HepG2 (cell line): ENCODE results near the gene PDIK1L. TPM values are rescaled to one million over a fixed set of nuclear protein-coding genes. Genes with fewer than 3 reads are reported as not detected.
A peak's percentile ranks its signal among the peaks of the same experiment; 100 is the strongest.

Experiments
- ATF7-NPFF ChIP-seq: sonication (generic); formaldehyde crosslinking; IDR thresholded peaks from 2 replicates; pipeline ENCODE4 v1.8.1; 2023; ENCODE audit warnings: mild to moderate bottlenecking, low read depth, missing genetic modification reagents, moderate library complexity
- BORCS8-MEF2B ChIP-seq: sonication (generic); formaldehyde crosslinking; IDR thresholded peaks from 2 replicates; pipeline ENCODE4 v1.8.0; 2022; ENCODE audit warnings: mild to moderate bottlenecking, missing genetic modification reagents
- HNRNPLL ChIP-seq: fragments of 200-400 bp; formaldehyde crosslinking; IDR thresholded peaks from 2 replicates; pipeline ENCODE4 v1.6.1; 2017; ENCODE audit warnings: mild to moderate bottlenecking, low read depth, low read length; ENCODE audit not compliant: poor library complexity, severe bottlenecking
- HOXA3 ChIP-seq: sonication (generic); formaldehyde crosslinking; IDR thresholded peaks from 2 replicates; pipeline ENCODE4 v1.5.0; 2020; ENCODE audit warnings: missing genetic modification reagents
- MBD4 ChIP-seq: IDR thresholded peaks from 2 replicates; pipeline ENCODE4 v1.6.1; 2012; ENCODE audit warnings: low read length, inconsistent platforms, borderline replicate concordance
- NBN ChIP-seq: fragments of 450-650 bp; conservative IDR thresholded peaks from 2 replicates; pipeline ENCODE4 v1.6.1; 2017
- NFE2L1 ChIP-seq: sonication (generic); formaldehyde crosslinking; IDR thresholded peaks from 2 replicates; pipeline ENCODE4 v1.4.0; 2020; ENCODE audit warnings: missing genetic modification reagents, mild to moderate bottlenecking, borderline replicate concordance
- PHB2 ChIP-seq: fragments of 450-650 bp; IDR thresholded peaks from 2 replicates; pipeline ENCODE4 v1.6.1; 2018; ENCODE audit not compliant: partially characterized antibody
- POGZ ChIP-seq: sonication (generic); formaldehyde crosslinking; IDR thresholded peaks from 2 replicates; pipeline ENCODE4 v1.4.0; 2020; ENCODE audit warnings: mild to moderate bottlenecking, missing genetic modification reagents
- POLR2G ChIP-seq: fragments of 200-400 bp; formaldehyde crosslinking; IDR thresholded peaks from 2 replicates; pipeline ENCODE4 v1.6.1; 2018; ENCODE audit warnings: mild to moderate bottlenecking, low read depth, low read length, moderate library complexity
- PPARG ChIP-seq: conservative IDR thresholded peaks from 2 replicates; pipeline ENCODE4 v1.6.1; 2016; ENCODE audit warnings: missing biosample characterization, missing genetic modification reagents
- PRPF4 ChIP-seq: fragments of 200-400 bp; formaldehyde crosslinking; IDR thresholded peaks from 2 replicates; pipeline ENCODE4 v1.6.1; 2016; ENCODE audit warnings: low read length, low read depth; ENCODE audit not compliant: poor library complexity, severe bottlenecking
- SALL1 ChIP-seq: sonication (generic); formaldehyde crosslinking; IDR thresholded peaks from 2 replicates; pipeline ENCODE4 v1.8.0; 2022; ENCODE audit warnings: mild to moderate bottlenecking, missing genetic modification reagents
- ZIK1 ChIP-seq: sonication (generic); formaldehyde crosslinking; IDR thresholded peaks from 2 replicates; pipeline ENCODE4 v1.5.0; 2020; ENCODE audit warnings: mild to moderate bottlenecking, low read depth, missing genetic modification reagents, borderline replicate concordance
- ZNF225 ChIP-seq: sonication (generic); formaldehyde crosslinking; IDR thresholded peaks from 2 replicates; pipeline ENCODE4 v1.4.0; 2020; ENCODE audit warnings: mild to moderate bottlenecking, missing genetic modification reagents
- ZNF329 ChIP-seq: sonication (generic); formaldehyde crosslinking; IDR thresholded peaks from 2 replicates; pipeline ENCODE4 v1.9.0; 2021; ENCODE audit warnings: low read depth, mild to moderate bottlenecking, missing genetic modification reagents
- ZNF547 ChIP-seq: sonication (generic); formaldehyde crosslinking; IDR thresholded peaks from 2 replicates; pipeline ENCODE4 v1.5.1; 2020; ENCODE audit warnings: mild to moderate bottlenecking, missing genetic modification reagents
- ZNF891 ChIP-seq: sonication (generic); formaldehyde crosslinking; IDR thresholded peaks from 2 replicates; pipeline ENCODE4 v1.5.0; 2020; ENCODE audit warnings: mild to moderate bottlenecking, missing genetic modification reagents
- ZSCAN25 ChIP-seq: sonication (generic); formaldehyde crosslinking; IDR thresholded peaks from 2 replicates; pipeline ENCODE4 v1.8.0; 2022; ENCODE audit warnings: mild to moderate bottlenecking, missing genetic modification reagents
- polyA plus RNA-seq, 8 experiments: library from polyadenylated mRNA; depleted of rRNA in 3 of 8; stranded (reverse) in 7 of 8; unstranded in 1 of 8; fragments of >200 nt; fragmentation: Illumina TruSeq in 4 of 8; extraction: Trizol in 4 of 8; gene quantifications; 2 replicates each; pipeline versions ENCODE4 v1.2.1 to v1.2.3, GENCODE V29; 2011 to 2016; ENCODE audit warnings: low read depth in 4 of 8, missing spikeins in 1 of 8, mixed read lengths in 1 of 8; ENCODE audit not compliant: insufficient read depth in 1 of 8
- total RNA-seq, 5 experiments: library from RNA; depleted of rRNA; stranded (reverse); fragments of >200 nt; fragmentation: Illumina TruSeq; extraction: Trizol; gene quantifications; 2 replicates each; pipeline ENCODE4 v1.2.3, GENCODE V29; 2016; ENCODE audit warnings: low read depth in 1 of 5
- TF ChIP-seq, protein P1 (sequence below): sonication (generic); formaldehyde crosslinking; IDR thresholded peaks from 2 replicates; pipeline ENCODE4 v1.4.0; 2020; ENCODE audit warnings: low read depth, mild to moderate bottlenecking, missing genetic modification reagents
- TF ChIP-seq, protein P2 (sequence below): sonication (generic); formaldehyde crosslinking; IDR thresholded peaks from 2 replicates; pipeline ENCODE4 v1.4.0; 2020; ENCODE audit warnings: mild to moderate bottlenecking, missing genetic modification reagents
- TF ChIP-seq, protein P3 (sequence below): sonication (generic); formaldehyde crosslinking; IDR thresholded peaks from 2 replicates; pipeline ENCODE4 v1.5.1; 2020; ENCODE audit warnings: missing genetic modification reagents, mild to moderate bottlenecking, borderline replicate concordance
- TF ChIP-seq, protein P4 (sequence below): sonication (generic); formaldehyde crosslinking; IDR thresholded peaks from 2 replicates; pipeline ENCODE4 v1.9.0; 2022; ENCODE audit warnings: low read depth, missing genetic modification reagents
- TF ChIP-seq, protein P5 (sequence below): sonication (generic); formaldehyde crosslinking; IDR thresholded peaks from 2 replicates; pipeline ENCODE4 v1.5.0; 2020; ENCODE audit warnings: missing genetic modification reagents, mild to moderate bottlenecking, borderline replicate concordance

PDIK1L gene
- total and polyA plus RNA-seq, 2 of the 13 experiments (the other 11 are each of a cell fraction or from before 2014, with no cell fraction given), result 1.9 to 4.6 TPM

DNA sequence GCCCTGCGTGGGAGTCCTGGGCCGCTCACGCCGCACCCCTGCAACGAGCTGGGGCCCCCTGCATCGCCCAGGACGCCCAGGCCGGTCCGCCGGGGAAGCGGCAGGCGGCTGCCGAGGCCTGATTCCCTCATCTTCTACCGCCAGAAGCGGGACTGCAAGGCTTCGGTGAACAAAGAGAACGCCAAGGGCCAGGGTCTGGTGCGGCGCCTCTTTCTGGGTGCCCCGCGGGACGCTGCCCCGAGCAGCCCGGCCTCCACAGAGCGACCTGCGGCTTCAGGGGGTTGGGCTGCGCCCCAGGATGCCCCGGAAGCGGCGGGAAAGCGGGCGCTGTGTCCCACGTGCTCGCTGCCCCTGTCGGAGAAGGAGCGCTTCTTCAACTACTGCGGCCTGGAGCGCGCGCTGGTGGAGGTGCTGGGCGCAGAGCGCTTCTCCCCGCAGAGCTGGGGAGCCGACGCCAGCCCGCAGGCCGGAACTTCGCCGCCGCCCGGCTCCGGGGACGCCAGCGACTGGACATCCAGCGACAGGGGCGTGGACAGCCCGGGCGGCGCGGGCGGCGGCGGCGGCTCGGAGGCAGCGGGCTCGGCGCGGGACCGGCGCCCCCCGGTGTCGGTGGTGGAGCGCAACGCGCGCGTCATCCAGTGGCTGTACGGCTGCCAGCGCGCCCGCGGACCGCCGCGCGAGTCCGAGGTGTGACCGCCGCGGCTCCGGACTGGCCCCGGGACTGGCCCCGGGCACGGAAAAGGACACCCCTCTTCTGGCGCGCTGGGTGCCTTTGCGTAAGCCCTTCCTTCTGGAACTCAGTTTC is 50.0 kb downstream of the PDIK1L start (continued):
- TF ChIP-seq POLR2G, result peak; percentile 35; the same call in 1 of the 2 replicates
- TF ChIP-seq POGZ (CRISPR knock-in tag), result no peak
- TF ChIP-seq, protein P1, sequence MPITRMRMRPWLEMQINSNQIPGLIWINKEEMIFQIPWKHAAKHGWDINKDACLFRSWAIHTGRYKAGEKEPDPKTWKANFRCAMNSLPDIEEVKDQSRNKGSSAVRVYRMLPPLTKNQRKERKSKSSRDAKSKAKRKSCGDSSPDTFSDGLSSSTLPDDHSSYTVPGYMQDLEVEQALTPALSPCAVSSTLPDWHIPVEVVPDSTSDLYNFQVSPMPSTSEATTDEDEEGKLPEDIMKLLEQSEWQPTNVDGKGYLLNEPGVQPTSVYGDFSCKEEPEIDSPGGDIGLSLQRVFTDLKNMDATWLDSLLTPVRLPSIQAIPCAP (CRISPR knock-in tag), result peak; percentile 45; the same call in 1 of the 2 replicates
- TF ChIP-seq BORCS8-MEF2B (CRISPR knock-in tag), result no peak
- TF ChIP-seq PPARG (CRISPR knock-in tag), result no peak
- no peak for TF ChIP-seq PRPF4
- TF ChIP-seq ZNF891, result peak; percentile 75; the same call in 1 of the 2 replicates
- TF ChIP-seq, protein P2, sequence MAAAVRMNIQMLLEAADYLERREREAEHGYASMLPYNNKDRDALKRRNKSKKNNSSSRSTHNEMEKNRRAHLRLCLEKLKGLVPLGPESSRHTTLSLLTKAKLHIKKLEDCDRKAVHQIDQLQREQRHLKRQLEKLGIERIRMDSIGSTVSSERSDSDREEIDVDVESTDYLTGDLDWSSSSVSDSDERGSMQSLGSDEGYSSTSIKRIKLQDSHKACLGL (CRISPR knock-in tag), result peak; percentile 79
- no peak for TF ChIP-seq ZNF225 (CRISPR knock-in tag)
- TF ChIP-seq NBN, result no peak
- TF ChIP-seq PHB2, result no peak
- peak; percentile 64; the same call in 1 of the 2 replicates for TF ChIP-seq ZSCAN25
- TF ChIP-seq SALL1 (CRISPR knock-in tag), result peak; percentile 65
- TF ChIP-seq ZIK1, result peak; percentile 23; the same call in 1 of the 2 replicates
- TF ChIP-seq NFE2L1 (CRISPR knock-in tag), result 0 out of 2 replicates have a peak, but pooled peaks have one; percentile 49
- TF ChIP-seq, protein P3, sequence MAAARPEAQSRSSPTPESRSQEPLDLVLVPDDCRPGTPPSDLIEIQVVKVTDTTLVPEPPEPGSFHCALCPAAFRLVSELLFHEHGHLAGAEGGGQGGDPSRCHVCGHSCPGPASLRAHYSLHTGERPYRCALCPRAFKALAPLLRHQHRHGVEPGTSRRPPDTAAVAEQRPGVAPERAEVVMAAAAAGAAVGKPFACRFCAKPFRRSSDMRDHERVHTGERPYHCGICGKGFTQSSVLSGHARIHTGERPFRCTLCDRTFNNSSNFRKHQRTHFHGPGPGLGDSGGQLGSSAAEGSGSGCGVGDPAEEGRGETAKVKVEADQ (CRISPR knock-in tag), result no peak
- TF ChIP-seq ZNF547 (CRISPR knock-in tag), result no peak
- peak; percentile 62; the same call in 1 of the 2 replicates for TF ChIP-seq ATF7-NPFF (CRISPR knock-in tag)
- no peak for TF ChIP-seq MBD4
- peak; percentile 65 for TF ChIP-seq HNRNPLL
- TF ChIP-seq, protein P4, sequence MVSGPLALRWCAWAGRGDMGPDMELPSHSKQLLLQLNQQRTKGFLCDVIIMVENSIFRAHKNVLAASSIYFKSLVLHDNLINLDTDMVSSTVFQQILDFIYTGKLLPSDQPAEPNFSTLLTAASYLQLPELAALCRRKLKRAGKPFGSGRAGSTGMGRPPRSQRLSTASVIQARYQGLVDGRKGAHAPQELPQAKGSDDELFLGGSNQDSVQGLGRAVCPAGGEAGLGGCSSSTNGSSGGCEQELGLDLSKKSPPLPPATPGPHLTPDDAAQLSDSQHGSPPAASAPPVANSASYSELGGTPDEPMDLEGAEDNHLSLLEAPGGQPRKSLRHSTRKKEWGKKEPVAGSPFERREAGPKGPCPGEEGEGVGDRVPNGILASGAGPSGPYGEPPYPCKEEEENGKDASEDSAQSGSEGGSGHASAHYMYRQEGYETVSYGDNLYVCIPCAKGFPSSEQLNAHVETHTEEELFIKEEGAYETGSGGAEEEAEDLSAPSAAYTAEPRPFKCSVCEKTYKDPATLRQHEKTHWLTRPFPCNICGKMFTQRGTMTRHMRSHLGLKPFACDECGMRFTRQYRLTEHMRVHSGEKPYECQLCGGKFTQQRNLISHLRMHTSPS (CRISPR knock-in tag), result peak; percentile 22; the same call in 1 of the 2 replicates
- TF ChIP-seq, protein P5, sequence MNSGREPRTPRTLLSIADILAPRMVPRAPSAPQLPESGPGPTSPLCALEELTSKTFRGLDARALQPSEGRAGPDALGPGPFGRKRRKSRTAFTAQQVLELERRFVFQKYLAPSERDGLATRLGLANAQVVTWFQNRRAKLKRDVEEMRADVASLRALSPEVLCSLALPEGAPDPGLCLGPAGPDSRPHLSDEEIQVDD (CRISPR knock-in tag), result no peak; the same call in 1 of the 2 replicates
- TF ChIP-seq HOXA3 (CRISPR knock-in tag), result peak; percentile 55
- TF ChIP-seq ZNF329, result 0 out of 2 replicates have a peak, but pooled peaks have one; percentile 34
